ENCODE measurements around the gene SPSB3.

Gene SPSB3

GRCh38 chr16:1762196-1762878 lies 20.0 kb downstream of the SPSB3 start:
- DNase-seq, result no peak

GRCh38 chr16:1761751-1762150 lies 20.6 kb downstream of the SPSB3 start:
- no peak for DNase-seq

GRCh38 chr16:1760911-1761310 lies 21.5 kb downstream of the SPSB3 start:
- no peak for DNase-seq

GRCh38 chr16:1759511-1759910 lies 22.9 kb downstream of the SPSB3 start:
- DNase-seq, result no peak

GRCh38 chr16:1758923-1759322 lies 23.4 kb downstream of the SPSB3 start:
- DNase-seq, result no peak

- DNase-seq, result no peak
Measured at GRCh38 chr16:1757714-1758461, 24.5 kb downstream of the SPSB3 start.

- no peak for DNase-seq
Measured at GRCh38 chr16:1754204-1754603, 28.2 kb downstream of the SPSB3 start.

- DNase-seq, result no peak
Measured at GRCh38 chr16:1752853-1753252, 29.5 kb downstream of the SPSB3 start.

GRCh38 chr16:1751946-1752345 lies 30.4 kb downstream of the SPSB3 start:
- DNase-seq, result no peak

GRCh38 chr16:1749152-1750117 lies 32.9 kb downstream of the SPSB3 start:
- no peak for DNase-seq

GRCh38 chr16:1747934-1748333 lies 34.4 kb downstream of the SPSB3 start:
- DNase-seq, result no peak

GRCh38 chr16:1746693-1747195 lies 35.6 kb downstream of the SPSB3 start:
- no peak for DNase-seq

GRCh38 chr16:1745900-1746692 lies 36.3 kb downstream of the SPSB3 start:
- no peak for DNase-seq

GRCh38 chr16:1745181-1745899 lies 37.0 kb downstream of the SPSB3 start:
- DNase-seq, result no peak

- no peak for DNase-seq
Measured at GRCh38 chr16:1744338-1744840, 38.0 kb downstream of the SPSB3 start.

- no peak for DNase-seq
Measured at GRCh38 chr16:1743376-1744337, 38.7 kb downstream of the SPSB3 start.

GRCh38 chr16:1741553-1742165 lies 40.7 kb downstream of the SPSB3 start:
- DNase-seq, result no peak

GRCh38 chr16:1740781-1741490 lies 41.4 kb downstream of the SPSB3 start:
- no peak for DNase-seq

- DNase-seq, result no peak
Measured at GRCh38 chr16:1740234-1740633, 42.1 kb downstream of the SPSB3 start.
